AG04449 (cell line): ENCODE results near the gene SYT17.

ENCODE experiments used
- CTCF ChIA-PET: fragments of 350-600 bp; formaldehyde crosslinking; extraction: SDS; loops from one replicate; lab custom pipeline; 2021; ENCODE audit warnings: antibody characterized with exemption; lab: Yijun Ruan, JAX
- POLR2A ChIA-PET: fragments of 400-600, 350-600 bp; formaldehyde crosslinking; extraction: SDS; loops from one replicate; lab custom pipeline; 2020; ENCODE audit warnings: antibody characterized with exemption, inconsistent platforms; lab: Yijun Ruan, JAX
- DNase-seq: peaks from one replicate; pipeline ENCODE4 v3.0.0-alpha.2; 2010; ENCODE audit warnings: low read depth, low spot score
- H3K4me3 ChIP-seq: 2 replicates; pipeline ENCODE4 v1.5.1; 2011; ENCODE audit warnings: low read depth, mild to moderate bottlenecking, control low read depth, low read length
- TF ChIP-seq, protein P1 (sequence below): IDR thresholded peaks from one replicate; pipeline ENCODE4 v1.5.1; 2011; ENCODE audit warnings: mild to moderate bottlenecking, moderate library complexity, low read length, control low read depth, inconsistent platforms; ENCODE audit not compliant: insufficient read depth; ENCODE audit errors: missing control alignments

SYT17 gene

DNA sequence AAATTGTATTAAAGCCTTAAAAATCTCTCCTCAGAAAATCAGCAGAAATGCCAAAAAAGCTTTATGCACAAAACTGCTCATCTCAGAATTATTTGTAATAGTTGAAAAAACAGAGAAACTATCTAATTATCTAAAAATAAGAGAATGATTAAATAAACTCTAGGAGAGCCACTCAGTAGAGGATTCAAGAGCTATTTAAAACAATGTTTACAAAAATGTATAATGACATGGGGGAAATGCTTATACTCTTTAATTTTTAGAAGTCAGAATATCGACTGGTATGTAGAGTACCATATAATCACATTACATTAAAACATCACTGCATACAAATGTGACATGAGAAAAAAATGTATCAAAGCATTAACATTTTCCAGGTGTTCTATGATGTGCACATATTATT, 129.4 kb downstream of the SYT17 start:
- DNase-seq: no peak
- CTCF ChIA-PET: no interaction called here

DNA sequence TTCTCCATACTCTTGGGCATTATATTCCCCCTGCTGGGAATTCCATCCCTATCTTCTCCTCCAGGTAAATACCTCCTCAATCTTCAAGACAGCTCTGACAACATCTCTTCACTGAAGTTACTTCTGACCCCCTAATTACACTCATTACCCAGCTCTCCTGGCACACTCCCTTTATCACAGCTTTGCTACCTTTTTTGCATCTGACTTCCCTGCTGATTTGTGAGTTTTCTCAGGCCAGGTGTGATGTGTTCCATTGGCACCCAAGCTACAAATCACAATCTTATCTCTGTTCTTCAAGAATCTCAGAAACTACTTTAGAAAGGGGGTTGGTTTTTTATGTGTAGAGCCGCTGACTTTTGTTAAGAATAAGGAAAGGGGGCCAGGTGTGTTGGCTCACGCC, 131.5 kb downstream of the SYT17 start:
- ChIA-PET POLR2A (no interaction called here), CTCF (no interaction called here)
- TF ChIP-seq, protein P1, sequence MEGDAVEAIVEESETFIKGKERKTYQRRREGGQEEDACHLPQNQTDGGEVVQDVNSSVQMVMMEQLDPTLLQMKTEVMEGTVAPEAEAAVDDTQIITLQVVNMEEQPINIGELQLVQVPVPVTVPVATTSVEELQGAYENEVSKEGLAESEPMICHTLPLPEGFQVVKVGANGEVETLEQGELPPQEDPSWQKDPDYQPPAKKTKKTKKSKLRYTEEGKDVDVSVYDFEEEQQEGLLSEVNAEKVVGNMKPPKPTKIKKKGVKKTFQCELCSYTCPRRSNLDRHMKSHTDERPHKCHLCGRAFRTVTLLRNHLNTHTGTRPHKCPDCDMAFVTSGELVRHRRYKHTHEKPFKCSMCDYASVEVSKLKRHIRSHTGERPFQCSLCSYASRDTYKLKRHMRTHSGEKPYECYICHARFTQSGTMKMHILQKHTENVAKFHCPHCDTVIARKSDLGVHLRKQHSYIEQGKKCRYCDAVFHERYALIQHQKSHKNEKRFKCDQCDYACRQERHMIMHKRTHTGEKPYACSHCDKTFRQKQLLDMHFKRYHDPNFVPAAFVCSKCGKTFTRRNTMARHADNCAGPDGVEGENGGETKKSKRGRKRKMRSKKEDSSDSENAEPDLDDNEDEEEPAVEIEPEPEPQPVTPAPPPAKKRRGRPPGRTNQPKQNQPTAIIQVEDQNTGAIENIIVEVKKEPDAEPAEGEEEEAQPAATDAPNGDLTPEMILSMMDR: no peak
- no peak for DNase-seq
- H3K4me3 ChIP-seq: no peak overlapping the region

More for the DNA sequence above, 129.4 kb downstream of the SYT17 start:
- H3K4me3 ChIP-seq: no peak overlapping the region
- TF ChIP-seq, protein P1: no peak
- POLR2A ChIA-PET: no interaction called here

DNA sequence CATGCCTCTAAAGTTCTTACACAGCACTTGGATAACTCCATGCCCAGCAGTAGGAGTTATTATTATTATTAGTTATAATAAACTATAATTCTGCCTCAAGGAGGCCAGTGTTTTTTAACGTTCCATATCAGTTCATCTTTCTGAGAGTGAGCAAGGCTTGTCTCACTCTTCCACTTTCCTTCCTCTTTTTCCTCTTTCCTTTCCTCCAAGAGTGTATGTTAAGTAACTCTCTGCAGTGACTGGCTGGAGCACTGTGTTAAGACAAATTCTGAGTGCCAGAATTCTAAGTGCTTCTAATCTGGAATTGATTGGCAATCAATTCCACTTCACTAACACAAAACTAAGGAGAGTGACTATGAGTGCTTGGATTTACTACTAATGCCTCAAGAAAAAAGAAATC, 133.9 kb downstream of the SYT17 start:
- ChIA-PET CTCF (no interaction called here), POLR2A (no interaction called here)
- DNase-seq: no peak
- H3K4me3 ChIP-seq: no peak overlapping the region
- TF ChIP-seq, protein P1: no peak

DNA sequence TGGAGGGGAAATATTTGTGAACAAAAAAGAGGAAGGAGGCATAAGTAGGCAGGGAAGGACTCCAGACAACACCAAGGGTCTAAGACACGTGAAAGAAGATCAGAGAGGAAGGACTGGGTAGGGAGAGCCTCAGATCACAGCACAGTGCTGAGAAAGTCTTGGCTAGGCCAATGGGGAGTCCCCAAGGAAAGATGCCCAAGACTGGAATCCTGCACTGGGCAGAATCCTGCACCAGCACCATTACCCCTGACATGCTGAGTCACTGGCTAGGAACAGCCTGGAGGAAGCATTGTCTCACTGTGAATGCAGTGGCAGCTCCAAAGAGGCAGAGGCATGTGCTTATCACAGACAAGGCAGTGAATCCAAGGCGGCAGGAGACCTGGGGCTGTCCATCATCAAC, 136.7 kb downstream of the SYT17 start:
- ChIA-PET POLR2A (no interaction called here), CTCF (no interaction called here)
- H3K4me3 ChIP-seq: no peak overlapping the region
- DNase-seq: no peak
- TF ChIP-seq, protein P1: no peak

- POLR2A ChIA-PET: no interaction called here
- CTCF ChIA-PET: no interaction called here
- no peak overlapping the region for H3K4me3 ChIP-seq
- TF ChIP-seq, protein P1: no peak
- DNase-seq: no peak
Observed at GRCh38 chr16:19305443-19305842, 137.4 kb downstream of the SYT17 start.

GRCh38 chr16:19307587-19308241, 139.7 kb downstream of the SYT17 start:
- POLR2A ChIA-PET: no interaction called here
- TF ChIP-seq, protein P1: no peak
- H3K4me3 ChIP-seq: no peak overlapping the region
- no peak for DNase-seq
- CTCF ChIA-PET: no interaction called here
